HG02610 (cell line): ENCODE results near the gene MYLK.

Experiments used
- ATAC-seq: cut with Tn5 transposase; IDR thresholded peaks from one replicate; pipeline ENCODE4 v1.9.1; 2021; ENCODE audit warnings: mild to moderate bottlenecking, moderate library complexity; ENCODE audit not compliant: unreplicated experiment

MYLK gene

DNA sequence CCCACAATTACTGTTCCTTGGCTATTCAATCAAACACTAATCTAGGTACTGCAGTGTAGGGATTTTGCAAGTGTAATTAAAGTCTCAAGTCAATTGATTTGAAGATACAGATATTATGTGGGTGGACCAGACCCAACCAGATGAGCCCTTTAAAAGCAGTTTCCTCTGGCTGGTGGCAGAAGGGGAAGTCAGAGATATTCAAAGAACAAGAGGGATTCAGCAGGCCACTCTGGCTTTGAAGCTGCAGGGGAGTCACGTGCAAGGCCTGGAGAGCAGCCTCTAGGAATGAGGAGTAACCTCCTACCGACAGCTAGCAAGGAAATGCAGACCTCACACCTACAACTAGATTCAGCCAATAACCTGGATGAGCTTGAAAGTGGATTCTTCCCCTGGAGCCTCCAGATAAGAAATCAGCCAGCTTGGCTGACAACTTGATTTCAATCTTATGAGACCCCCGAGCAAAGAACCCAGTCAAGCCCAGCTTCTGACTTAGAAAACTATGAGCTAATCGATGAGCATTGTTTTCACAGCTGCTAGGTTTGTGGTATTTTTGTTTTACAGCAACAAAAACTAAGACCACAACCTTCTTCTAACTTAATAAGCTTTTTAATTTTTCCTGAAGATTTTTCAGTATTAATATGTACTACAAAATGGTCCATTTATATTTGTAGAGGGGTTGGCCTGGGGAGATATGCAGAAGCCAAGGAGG is 312.7 kb downstream of the MYLK start:
- ATAC-seq = no peak

DNA sequence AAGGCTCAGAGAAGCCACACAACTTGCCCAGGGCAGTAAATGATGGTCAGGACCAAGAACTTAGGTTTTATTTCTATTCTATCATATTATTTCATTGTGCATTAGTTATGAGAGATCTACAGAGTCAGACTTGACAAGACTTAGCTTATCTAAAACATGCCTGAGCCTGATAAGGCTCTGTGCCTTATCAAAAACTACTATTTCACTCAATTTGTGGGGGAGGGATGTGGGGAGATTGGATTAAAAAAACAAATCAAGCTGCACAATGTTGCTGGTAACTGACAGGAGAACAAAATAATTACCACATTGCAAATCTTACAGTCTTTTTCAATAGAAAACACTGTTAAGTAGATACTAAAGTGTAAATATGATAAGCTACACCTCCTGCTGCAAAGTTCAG is 315.3 kb downstream of the MYLK start:
- no peak for ATAC-seq

DNA sequence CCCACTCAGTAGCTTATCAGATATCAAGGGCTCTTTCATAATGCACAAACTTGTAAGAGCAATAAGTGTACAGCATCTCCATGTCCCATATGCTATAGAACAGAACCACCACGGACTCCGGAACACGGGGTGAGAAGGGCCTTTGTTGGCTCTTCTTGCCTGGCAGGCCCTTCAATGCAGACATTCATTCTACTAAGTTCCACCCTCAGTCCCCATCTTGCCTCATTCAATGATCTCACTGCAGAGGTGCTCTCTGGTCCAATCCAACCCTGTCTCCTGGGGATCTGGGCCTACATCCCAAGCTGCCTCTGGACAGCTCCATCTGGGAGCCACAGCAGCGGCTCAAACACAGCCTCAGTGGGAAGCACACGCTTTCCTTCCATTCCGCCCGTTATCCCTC is 316.1 kb downstream of the MYLK start:
- ATAC-seq = no peak

DNA sequence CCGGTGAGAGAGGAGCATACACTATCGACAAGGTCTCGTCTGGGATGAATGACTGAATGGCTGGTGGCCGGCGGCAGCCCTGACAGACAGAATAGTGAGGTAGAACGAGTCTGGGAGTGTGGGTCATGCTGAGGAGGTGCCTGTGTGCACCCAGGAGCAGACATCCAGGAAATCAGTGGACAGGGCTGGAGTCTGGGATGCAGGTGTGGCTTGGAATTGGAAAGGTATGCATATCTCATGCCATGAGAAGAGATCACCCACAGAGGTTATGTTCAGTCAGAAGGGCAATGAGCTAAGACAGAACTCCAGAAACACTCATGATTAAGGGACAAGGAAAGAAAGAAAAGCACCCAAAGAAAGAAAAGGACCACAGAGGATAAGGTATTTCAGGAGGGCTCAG is 320.1 kb downstream of the MYLK start:
- ATAC-seq = no peak

DNA sequence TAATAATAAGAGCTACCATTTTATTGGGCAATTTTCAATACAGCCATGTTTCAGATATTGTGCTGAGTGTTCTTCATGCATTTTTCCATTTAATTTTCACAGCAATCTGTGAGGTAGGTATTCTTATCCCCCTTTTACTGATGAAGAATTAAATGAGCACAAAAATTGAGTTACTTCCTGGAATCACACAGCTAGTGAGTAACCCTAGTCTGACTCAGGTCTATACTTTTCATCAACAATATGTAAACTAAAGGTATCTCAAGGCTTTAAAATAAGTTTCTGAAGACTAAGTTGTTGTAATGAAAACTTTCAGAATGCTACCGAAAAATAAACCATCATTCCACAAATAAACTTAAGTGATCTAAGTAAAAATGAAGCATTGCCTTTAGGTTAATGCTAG is 321.6 kb downstream of the MYLK start:
- ATAC-seq = no peak

DNA sequence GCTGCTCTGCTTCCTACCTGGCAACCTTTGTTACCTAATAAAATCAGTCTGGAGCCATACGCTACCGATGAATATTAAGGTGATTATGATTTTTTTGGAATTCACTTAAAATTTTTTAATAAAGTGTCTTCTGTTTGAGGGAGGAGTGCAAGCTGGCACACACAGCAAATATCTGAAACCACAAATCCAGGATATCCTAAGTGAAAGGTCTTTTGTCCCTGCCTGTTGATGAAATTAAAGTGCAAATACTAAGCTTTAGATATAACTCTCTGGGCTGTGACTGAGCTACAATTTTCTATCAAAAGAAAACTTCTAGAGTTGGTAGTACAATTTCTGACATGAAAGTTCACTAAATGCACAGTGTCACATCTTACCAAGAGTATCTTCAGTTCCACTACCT is 322.9 kb downstream of the MYLK start:
- no peak for ATAC-seq
